ENCODE results near the gene C11orf68. TPM values are rescaled to one million over a fixed set of nuclear protein-coding genes. Genes with fewer than 3 reads are reported as not detected.

Gene C11orf68
- total RNA-seq, 1 donor from 2014 or later, result 6.9 TPM

GRCh38 chr11:65868076-65868667 lies 50.7 kb downstream of the C11orf68 start:
- peaks cover 27% of the 10 kb centered on the region for H3F3A ChIP-seq (ENCODE audit: low read depth)
- Mint-ChIP-seq H3K27me3 (ENCODE audit: insufficient read depth, low read depth) (peaks cover 20% of the 10 kb centered on the region), H3K9me3 (no peaks in the 10 kb centered on the region), H3K36me3 (peaks cover 4% of the 10 kb centered on the region), H3K4me3 (peak overlapping the region; percentile 71), H3K27ac (no peak overlapping the region), H3K4me1 (peaks cover 34% of the 10 kb centered on the region)
- H3K4me3 ChIP-seq, result peak overlapping the region; percentile 54
- peak overlapping the region; percentile 76 for H3K4me2 ChIP-seq
- no peak overlapping the region for H3K27ac ChIP-seq
- no peaks in the 10 kb centered on the region for H3K36me3 ChIP-seq
- peaks cover 4% of the 10 kb centered on the region for H3K4me1 ChIP-seq
- no peaks in the 10 kb centered on the region for H3K9me3 ChIP-seq (ENCODE audit: low read depth)
- DNase-seq (ENCODE audit: low spot score), result peak; percentile 80
- H3K9ac ChIP-seq, result no peak overlapping the region
- peak overlapping the region; percentile 23 for H2AFZ ChIP-seq (replicated peaks)
- peaks cover 15% of the 10 kb centered on the region for H3K27me3 ChIP-seq
- no peaks in the 10 kb centered on the region for H3K79me2 ChIP-seq (ENCODE audit: low read depth)
- no peak for TF ChIP-seq EZH2phosphoT487 (IDR thresholded peaks at IDR 0.05)
- no peak for TF ChIP-seq EZH2 (IDR thresholded peaks at IDR 0.05)
- no peak for TF ChIP-seq CTCF (IDR thresholded peaks at IDR 0.05)
- peaks cover 11% of the 10 kb centered on the region for H4K20me1 ChIP-seq (ENCODE audit: low read depth)

GRCh38 chr11:65867284-65868071 lies 51.4 kb downstream of the C11orf68 start:
- Histone ChIP-seq H3K4me3 (peak overlapping the region; percentile 54), H3K79me2 (ENCODE audit: low read depth) (no peaks in the 10 kb centered on the region), H3K9me3 (ENCODE audit: low read depth) (no peaks in the 10 kb centered on the region), H2AFZ (replicated peaks) (peak overlapping the region; percentile 23), H3K4me2 (peak overlapping the region; percentile 76), H3K27me3 (peaks cover 8% of the 10 kb centered on the region), H3K36me3 (no peaks in the 10 kb centered on the region), H3K4me1 (peaks cover 4% of the 10 kb centered on the region), H3F3A (ENCODE audit: low read depth) (peaks cover 23% of the 10 kb centered on the region), H3K27ac (no peak overlapping the region), H4K20me1 (ENCODE audit: low read depth) (peaks cover 11% of the 10 kb centered on the region), H3K9ac (no peak overlapping the region)
- DNase-seq (ENCODE audit: low spot score), result peak; percentile 63
- H3K4me1 Mint-ChIP-seq, result peaks cover 33% of the 10 kb centered on the region
- TF ChIP-seq EZH2phosphoT487 (IDR thresholded peaks at IDR 0.05) (no peak), EZH2 (IDR thresholded peaks at IDR 0.05) (no peak), CTCF (IDR thresholded peaks at IDR 0.05) (no peak)
- peaks cover 8% of the 10 kb centered on the region for H3K36me3 Mint-ChIP-seq
- peaks cover 20% of the 10 kb centered on the region for H3K27me3 Mint-ChIP-seq (ENCODE audit: insufficient read depth, low read depth)
- H3K4me3 Mint-ChIP-seq, result peak overlapping the region; percentile 71
- no peak overlapping the region for H3K27ac Mint-ChIP-seq
- no peaks in the 10 kb centered on the region for H3K9me3 Mint-ChIP-seq

Other genes with a start within 250 kb of the C11orf68 start
- gene KAT5, start 206.8 kb downstream of the C11orf68 start, total RNA-seq (ENCODE audit: low replicate concordance), result 21.0 and 41.7 TPM in 2 replicates
- 23.4 and 53.3 TPM in 2 replicates for gene RNASEH2C, start 198.3 kb downstream of the C11orf68 start, total RNA-seq (ENCODE audit: low replicate concordance)
- gene AP5B1, start 138.1 kb downstream of the C11orf68 start, total RNA-seq (ENCODE audit: low replicate concordance), result 3.6 and 13.8 TPM in 2 replicates
- 0.12 TPM in 1 of 2 replicates, not detected in the other for gene OVOL1, start 132.0 kb downstream of the C11orf68 start, total RNA-seq (ENCODE audit: low replicate concordance)
- gene SNX32, start 85.1 kb downstream of the C11orf68 start, total RNA-seq (ENCODE audit: low replicate concordance), result 1.4 and 3.0 TPM in 2 replicates
- gene CFL1, start 60.9 kb downstream of the C11orf68 start, total RNA-seq (ENCODE audit: low replicate concordance), result 704 and 971 TPM in 2 replicates
- gene MUS81, start 58.6 kb downstream of the C11orf68 start, total RNA-seq (ENCODE audit: low replicate concordance), result 36.8 and 42.4 TPM in 2 replicates
- 9.2 and 25.1 TPM in 2 replicates for gene EFEMP2, start 46.3 kb downstream of the C11orf68 start, total RNA-seq (ENCODE audit: low replicate concordance)
- not detected in 2 replicates for gene CTSW, start 39.2 kb downstream of the C11orf68 start, total RNA-seq (ENCODE audit: low replicate concordance)
- gene FIBP, start 30.6 kb downstream of the C11orf68 start, total RNA-seq (ENCODE audit: low replicate concordance), result 92.1 and 113 TPM in 2 replicates
- 3.9 and 23.1 TPM in 2 replicates for gene CCDC85B, start 28.4 kb downstream of the C11orf68 start, total RNA-seq (ENCODE audit: low replicate concordance)
- not detected in 2 replicates for gene FOSL1, start 18.7 kb downstream of the C11orf68 start, total RNA-seq (ENCODE audit: low replicate concordance)
- 51.0 and 74.8 TPM in 2 replicates for gene DRAP1, start 364 bp upstream of the C11orf68 start, total RNA-seq (ENCODE audit: low replicate concordance)
- 3.0 and 7.3 TPM in 2 replicates for gene TSGA10IP, start 26.4 kb upstream of the C11orf68 start, total RNA-seq (ENCODE audit: low replicate concordance)
- gene SART1, start 42.7 kb upstream of the C11orf68 start, total RNA-seq (ENCODE audit: low replicate concordance), result 8.6 and 39.5 TPM in 2 replicates
- gene EIF1AD, start 83.1 kb upstream of the C11orf68 start, total RNA-seq (ENCODE audit: low replicate concordance), result 22.2 and 26.3 TPM in 2 replicates
- gene BANF1, start 83.4 kb upstream of the C11orf68 start, total RNA-seq (ENCODE audit: low replicate concordance), result 39.8 and 80.9 TPM in 2 replicates
- gene CST6, start 92.9 kb upstream of the C11orf68 start, total RNA-seq (ENCODE audit: low replicate concordance), result 0.50 TPM in 1 of 2 replicates, not detected in the other
- not detected in 2 replicates for gene CATSPER1, start 107.4 kb upstream of the C11orf68 start, total RNA-seq (ENCODE audit: low replicate concordance)
- gene GAL3ST3, start 130.1 kb upstream of the C11orf68 start, total RNA-seq (ENCODE audit: low replicate concordance), result 8.5 and 35.9 TPM in 2 replicates
- gene SF3B2, start 133.3 kb upstream of the C11orf68 start, total RNA-seq (ENCODE audit: low replicate concordance), result 177 and 198 TPM in 2 replicates
- 13.4 and 15.2 TPM in 2 replicates for gene PACS1, start 151.2 kb upstream of the C11orf68 start, total RNA-seq (ENCODE audit: low replicate concordance)

Data from neural progenitor cell (in vitro differentiated cells).